Suprapubic skin (tissue), 4 donors: ENCODE results near the gene LRRC1. TPM values are rescaled to one million over a fixed set of nuclear protein-coding genes. Genes with fewer than 3 reads are reported as not detected.

Source experiments
- DNase-seq, 2 donors: peaks; one replicate each; pipeline ENCODE4 v3.0.0-alpha.2; 2019; ENCODE audit warnings: low spot score in 2 of 2
- H3K27ac ChIP-seq: fragments of 200-600 bp; sonication (generic); one replicate; pipeline ENCODE4 v1.5.1; 2019
- H3K27me3 ChIP-seq: fragments of 200-600 bp; sonication (generic); one replicate; pipeline ENCODE4 v1.5.1; 2019
- H3K36me3 ChIP-seq: fragments of 200-600 bp; sonication (generic); one replicate; pipeline ENCODE4 v1.5.1; 2019
- H3K4me1 ChIP-seq: fragments of 200-600 bp; sonication (generic); one replicate; pipeline ENCODE4 v1.5.1; 2019
- H3K4me3 ChIP-seq: fragments of 200-600 bp; sonication (generic); one replicate; pipeline ENCODE4 v1.5.1; 2019; ENCODE audit warnings: mild to moderate bottlenecking
- H3K9me3 ChIP-seq: fragments of 200-600 bp; sonication (generic); one replicate; pipeline ENCODE4 v1.5.1; 2019
- EP300 ChIP-seq: sonication (generic); formaldehyde crosslinking; IDR thresholded peaks from one replicate; pipeline ENCODE4 v1.6.1; 2017; ENCODE audit warnings: antibody characterized with exemption
- POLR2A ChIP-seq, 2 donors: fragments of 450-650 bp; IDR thresholded peaks; one replicate each; pipeline ENCODE4 v1.6.1; 2017; ENCODE audit warnings: antibody characterized with exemption in 2 of 2, mild to moderate bottlenecking in 2 of 2, moderate library complexity in 2 of 2
- POLR2AphosphoS5 ChIP-seq, 3 donors: sonication (generic); formaldehyde crosslinking; IDR thresholded peaks; one replicate each; pipeline ENCODE4 v1.6.1; 2017; ENCODE audit warnings: antibody characterized with exemption in 3 of 3
- WGBS: methylation state at CpG from one replicate; pipeline ENCODE4 v1.1.5; 2018; 5-methylcytosine and 5-hydroxymethylcytosine counted together
- total RNA-seq, 4 donors: library from RNA; depleted of rRNA; stranded (reverse); fragments of >200 nt; gene quantifications; one replicate each; pipeline ENCODE4 v1.1.0, GENCODE V29; 2016
- TF ChIP-seq, protein P1 (sequence below), 2 donors: fragments of 200-600 bp in 1 of 2; fragments of 450-650 bp in 1 of 2; sonication (generic) in 1 of 2; IDR thresholded peaks; one replicate each; pipeline ENCODE4 v1.5.1; 2016 to 2019; ENCODE audit warnings: antibody characterized with exemption in 2 of 2, mild to moderate bottlenecking in 1 of 2, moderate library complexity in 1 of 2

LRRC1 gene
- total RNA-seq, 4 donors from 2014 or later, result 34.6 to 80.9 (median 42.4) TPM

DNA sequence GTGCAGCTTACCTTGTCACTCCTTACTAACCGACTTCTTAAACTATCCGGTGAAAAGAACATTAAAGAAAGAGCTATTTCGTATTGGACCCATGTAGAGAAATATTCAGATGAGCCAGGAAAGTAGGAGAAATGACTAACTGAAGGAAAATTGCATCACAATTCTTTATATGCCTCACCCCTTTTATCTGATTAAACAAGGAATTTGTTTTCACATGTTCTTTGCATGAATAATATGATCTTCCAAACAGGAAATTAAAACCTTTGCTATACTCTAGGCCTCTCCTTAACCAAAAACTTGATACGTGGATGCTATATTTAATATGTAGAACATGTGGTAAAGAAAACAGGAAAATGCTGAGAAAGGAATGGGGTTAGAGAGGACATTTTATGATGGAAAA is 41.9 kb upstream of the LRRC1 start:
- peaks cover 7% of the 10 kb centered on the region for H3K4me1 ChIP-seq
- WGBS, result 60% methylated on average over 4 of the region's 4 CpGs
- no peak overlapping the region for H3K4me3 ChIP-seq
- DNase-seq, result no peak
- no peaks in the 10 kb centered on the region for H3K9me3 ChIP-seq
- H3K36me3 ChIP-seq, result no peaks in the 10 kb centered on the region
- TF ChIP-seq POLR2AphosphoS5 (IDR thresholded peaks at IDR 0.05) (no peak), EP300 (no peak), POLR2A (IDR thresholded peaks at IDR 0.05) (no peak)
- TF ChIP-seq, protein P1, sequence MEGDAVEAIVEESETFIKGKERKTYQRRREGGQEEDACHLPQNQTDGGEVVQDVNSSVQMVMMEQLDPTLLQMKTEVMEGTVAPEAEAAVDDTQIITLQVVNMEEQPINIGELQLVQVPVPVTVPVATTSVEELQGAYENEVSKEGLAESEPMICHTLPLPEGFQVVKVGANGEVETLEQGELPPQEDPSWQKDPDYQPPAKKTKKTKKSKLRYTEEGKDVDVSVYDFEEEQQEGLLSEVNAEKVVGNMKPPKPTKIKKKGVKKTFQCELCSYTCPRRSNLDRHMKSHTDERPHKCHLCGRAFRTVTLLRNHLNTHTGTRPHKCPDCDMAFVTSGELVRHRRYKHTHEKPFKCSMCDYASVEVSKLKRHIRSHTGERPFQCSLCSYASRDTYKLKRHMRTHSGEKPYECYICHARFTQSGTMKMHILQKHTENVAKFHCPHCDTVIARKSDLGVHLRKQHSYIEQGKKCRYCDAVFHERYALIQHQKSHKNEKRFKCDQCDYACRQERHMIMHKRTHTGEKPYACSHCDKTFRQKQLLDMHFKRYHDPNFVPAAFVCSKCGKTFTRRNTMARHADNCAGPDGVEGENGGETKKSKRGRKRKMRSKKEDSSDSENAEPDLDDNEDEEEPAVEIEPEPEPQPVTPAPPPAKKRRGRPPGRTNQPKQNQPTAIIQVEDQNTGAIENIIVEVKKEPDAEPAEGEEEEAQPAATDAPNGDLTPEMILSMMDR (IDR thresholded peaks at IDR 0.05), result no peak
- no peaks in the 10 kb centered on the region for H3K27me3 ChIP-seq
- peak overlapping the region; percentile 86 for H3K27ac ChIP-seq

DNA sequence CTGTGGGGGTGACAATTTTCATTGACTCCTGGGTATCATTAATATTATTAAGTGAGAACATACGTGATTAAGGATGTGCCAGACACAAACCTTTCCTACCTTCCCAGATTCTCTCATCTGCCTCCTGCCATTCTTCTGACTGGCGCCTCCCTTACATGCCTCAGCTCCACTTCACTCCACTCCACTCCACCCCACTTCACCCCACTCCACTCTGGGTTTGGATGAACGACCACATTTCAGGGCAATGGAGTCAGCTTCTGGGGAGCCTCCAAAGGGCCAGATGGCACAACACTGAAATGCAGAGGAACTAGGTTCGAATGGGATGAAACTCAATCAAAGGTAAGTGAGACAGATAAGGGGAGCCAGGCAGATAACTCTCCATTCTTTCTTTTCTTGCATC is 40.5 kb upstream of the LRRC1 start:
- no peak overlapping the region for H3K4me3 ChIP-seq
- 83% methylated on average over 4 of the region's 4 CpGs for WGBS
- no peaks in the 10 kb centered on the region for H3K27me3 ChIP-seq
- TF ChIP-seq, protein P1 (IDR thresholded peaks at IDR 0.05), result no peak
- TF ChIP-seq EP300, result no peak
- TF ChIP-seq POLR2AphosphoS5 (IDR thresholded peaks at IDR 0.05), result no peak
- TF ChIP-seq POLR2A (IDR thresholded peaks at IDR 0.05), result no peak
- no peaks in the 10 kb centered on the region for H3K36me3 ChIP-seq
- no peak for DNase-seq
- H3K9me3 ChIP-seq, result no peaks in the 10 kb centered on the region
- no peak overlapping the region for H3K27ac ChIP-seq
- peaks cover 7% of the 10 kb centered on the region for H3K4me1 ChIP-seq

DNA sequence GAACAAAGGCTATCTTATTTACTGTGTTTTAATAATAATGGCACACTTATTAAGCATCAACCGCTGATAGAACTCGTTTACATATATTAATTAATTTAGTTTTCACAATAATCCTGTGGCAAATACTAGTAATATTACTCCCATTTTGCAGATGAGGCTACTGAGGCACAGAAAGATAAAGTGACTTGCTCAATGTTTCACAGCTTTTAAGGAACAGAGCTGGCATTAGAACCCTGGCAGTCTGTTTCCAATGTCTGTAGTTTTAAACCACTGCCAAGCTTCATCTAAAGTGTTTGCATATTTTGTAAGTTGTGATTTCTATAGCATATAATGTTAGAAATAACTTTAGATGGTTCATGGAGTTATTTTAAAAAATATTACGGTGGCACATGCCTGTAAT is 38.4 kb upstream of the LRRC1 start:
- Histone ChIP-seq H3K4me1 (peaks cover 7% of the 10 kb centered on the region), H3K9me3 (no peaks in the 10 kb centered on the region), H3K36me3 (no peaks in the 10 kb centered on the region), H3K27me3 (no peaks in the 10 kb centered on the region), H3K4me3 (no peak overlapping the region), H3K27ac (no peak overlapping the region)
- DNase-seq, result no peak
- 91% methylated on average over 3 of the region's 3 CpGs for WGBS
- TF ChIP-seq, protein P1 (IDR thresholded peaks at IDR 0.05), result no peak
- no peak for TF ChIP-seq POLR2AphosphoS5 (IDR thresholded peaks at IDR 0.05)
- no peak for TF ChIP-seq EP300
- no peak for TF ChIP-seq POLR2A (IDR thresholded peaks at IDR 0.05)

DNA sequence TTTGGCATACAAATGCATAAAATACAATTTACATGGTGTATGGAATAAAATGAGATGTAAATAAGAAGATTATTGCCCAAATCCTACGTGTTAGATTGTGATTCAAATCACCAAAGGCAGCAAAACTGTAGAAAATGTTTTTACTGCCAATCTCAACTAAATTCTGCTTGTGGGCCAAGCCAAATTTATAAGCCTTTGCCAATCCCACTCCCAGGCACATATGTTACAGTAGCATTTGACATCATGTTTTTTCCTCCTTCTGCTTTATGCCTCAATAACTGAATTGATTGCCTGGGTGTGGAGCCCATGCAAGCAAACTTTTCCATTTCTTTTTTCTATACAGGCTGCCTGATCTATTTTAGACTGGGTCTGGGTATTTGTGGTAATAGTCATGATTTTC is 36.3 kb upstream of the LRRC1 start:
- 26% methylated on average over 1 of the region's 1 CpG for WGBS

DNA sequence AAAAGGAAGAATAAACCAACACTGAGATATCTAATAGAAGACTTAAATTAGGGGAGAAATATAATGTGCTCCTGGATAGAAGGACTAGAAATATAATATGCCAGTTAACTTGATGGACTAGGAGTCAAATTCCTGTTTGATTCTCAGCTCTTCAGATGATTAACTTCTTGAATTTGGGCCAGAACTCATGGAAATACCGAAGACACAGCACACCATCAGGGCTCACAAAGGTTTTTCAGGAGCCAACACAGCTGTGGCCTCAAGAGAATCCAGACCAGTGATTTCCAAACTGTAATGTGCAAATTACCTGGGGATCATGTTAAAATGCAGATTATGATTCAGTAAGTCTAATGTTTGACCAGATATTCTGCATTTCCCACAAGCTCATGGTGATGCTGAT is 33.8 kb upstream of the LRRC1 start:
- Histone ChIP-seq H3K36me3 (no peaks in the 10 kb centered on the region), H3K27ac (no peak overlapping the region), H3K27me3 (no peaks in the 10 kb centered on the region), H3K4me3 (no peak overlapping the region), H3K9me3 (no peaks in the 10 kb centered on the region), H3K4me1 (no peaks in the 10 kb centered on the region)
- TF ChIP-seq, protein P1 (IDR thresholded peaks at IDR 0.05), result no peak
- 27% methylated on average over 1 of the region's 1 CpG for WGBS
- no peak for DNase-seq

More for the DNA sequence above, 36.3 kb upstream of the LRRC1 start:
- TF ChIP-seq, protein P1 (IDR thresholded peaks at IDR 0.05), result no peak
- TF ChIP-seq POLR2A (IDR thresholded peaks at IDR 0.05), result no peak
- no peak for TF ChIP-seq POLR2AphosphoS5 (IDR thresholded peaks at IDR 0.05)
- no peak for TF ChIP-seq EP300
- Histone ChIP-seq H3K27me3 (no peaks in the 10 kb centered on the region), H3K27ac (no peak overlapping the region), H3K4me3 (no peak overlapping the region), H3K36me3 (no peaks in the 10 kb centered on the region), H3K9me3 (no peaks in the 10 kb centered on the region), H3K4me1 (peaks cover 2% of the 10 kb centered on the region)
- DNase-seq, result no peak
